ENCODE data around the gene ABCC1. TPM values are rescaled to one million over a fixed set of nuclear protein-coding genes. Genes with fewer than 3 reads are reported as not detected.

Gene ABCC1
- total RNA-seq, 6 experiments from 2014 or later: 49.3 to 63.6 (median 57.1) TPM

DNA sequence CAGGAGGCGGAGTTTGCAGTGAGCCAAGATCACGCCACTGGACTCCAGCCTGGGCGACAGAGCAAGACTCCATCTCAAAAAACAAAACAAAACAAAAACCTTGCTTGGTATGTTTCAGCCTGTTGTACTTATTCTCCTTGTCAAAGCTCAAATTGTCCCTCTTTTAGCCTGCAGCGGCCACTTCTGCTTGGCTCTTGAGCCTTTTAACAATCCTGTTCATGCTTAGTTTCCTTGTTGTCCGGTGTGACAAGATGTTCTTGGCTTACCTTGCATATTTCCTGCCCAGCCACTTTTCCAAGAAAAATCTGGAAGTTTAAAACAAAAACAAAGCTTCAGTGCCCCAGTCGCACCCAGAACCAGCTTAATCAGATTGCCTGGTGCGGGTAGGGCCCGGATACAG is 81.0 kb downstream of the ABCC1 start:
- peaks cover 5% of the 10 kb centered on the region; the same call in 1 of the 2 replicates for H3K27me3 Mint-ChIP-seq (ENCODE audit: insufficient read depth)
- DNase-seq: no peak
- no peak for TF ChIP-seq CTCF (IDR thresholded peaks at IDR 0.05)
- H3K9me3 Mint-ChIP-seq: no peaks in the 10 kb centered on the region
- peaks cover 28% of the 10 kb centered on the region for H3K36me3 Mint-ChIP-seq (ENCODE audit: low read depth)
- H3K4me3 Mint-ChIP-seq: no peak overlapping the region
- H3K4me1 Mint-ChIP-seq (ENCODE audit: low read depth): peaks cover 42% of the 10 kb centered on the region
- no peak overlapping the region for H3K27ac Mint-ChIP-seq

DNA sequence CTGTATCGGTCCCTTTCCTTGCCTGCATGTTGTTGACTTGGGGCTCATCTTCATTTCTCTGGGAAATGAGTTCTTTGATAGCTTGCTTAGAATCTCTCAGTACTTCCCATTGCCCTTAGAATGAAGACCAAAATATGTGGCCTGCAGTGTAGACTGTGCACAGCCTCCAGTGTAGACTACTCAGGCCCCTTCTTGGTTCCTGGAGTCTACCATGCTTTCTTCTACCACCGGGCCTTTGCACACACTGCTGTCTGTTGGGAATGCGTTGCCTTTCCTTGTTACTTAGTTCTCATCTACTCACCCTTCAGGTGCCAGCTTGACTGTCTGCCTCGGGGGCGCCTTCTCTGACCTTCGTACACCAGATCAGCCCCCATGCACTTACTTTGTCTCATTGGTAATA is 82.0 kb downstream of the ABCC1 start:
- DNase-seq: no peak
- no peak overlapping the region for H3K27ac Mint-ChIP-seq

GRCh38 chr16:16032271-16032979 is 83.0 kb downstream of the ABCC1 start:
- H3K9me3 Mint-ChIP-seq: no peaks in the 10 kb centered on the region
- no peak overlapping the region for H3K4me3 Mint-ChIP-seq
- H3K36me3 Mint-ChIP-seq (ENCODE audit: low read depth): peaks cover 32% of the 10 kb centered on the region
- no peak for TF ChIP-seq CTCF (IDR thresholded peaks at IDR 0.05)
- H3K27me3 Mint-ChIP-seq (ENCODE audit: insufficient read depth): peaks cover 5% of the 10 kb centered on the region; the same call in 1 of the 2 replicates
- H3K4me1 Mint-ChIP-seq (ENCODE audit: low read depth): peaks cover 28% of the 10 kb centered on the region
- DNase-seq: no peak
- H3K27ac Mint-ChIP-seq: no peak overlapping the region

More for the DNA sequence above, 82.0 kb downstream of the ABCC1 start:
- Mint-ChIP-seq H3K27me3 (ENCODE audit: insufficient read depth) (peaks cover 5% of the 10 kb centered on the region; the same call in 1 of the 2 replicates), H3K4me1 (ENCODE audit: low read depth) (peaks cover 32% of the 10 kb centered on the region), H3K9me3 (no peaks in the 10 kb centered on the region), H3K36me3 (ENCODE audit: low read depth) (peaks cover 28% of the 10 kb centered on the region), H3K4me3 (no peak overlapping the region)
- no peak for TF ChIP-seq CTCF (IDR thresholded peaks at IDR 0.05)

- H3K36me3 Mint-ChIP-seq (ENCODE audit: low read depth): peaks cover 40% of the 10 kb centered on the region
Observed at GRCh38 chr16:16033208-16033717, 83.8 kb downstream of the ABCC1 start.

DNA sequence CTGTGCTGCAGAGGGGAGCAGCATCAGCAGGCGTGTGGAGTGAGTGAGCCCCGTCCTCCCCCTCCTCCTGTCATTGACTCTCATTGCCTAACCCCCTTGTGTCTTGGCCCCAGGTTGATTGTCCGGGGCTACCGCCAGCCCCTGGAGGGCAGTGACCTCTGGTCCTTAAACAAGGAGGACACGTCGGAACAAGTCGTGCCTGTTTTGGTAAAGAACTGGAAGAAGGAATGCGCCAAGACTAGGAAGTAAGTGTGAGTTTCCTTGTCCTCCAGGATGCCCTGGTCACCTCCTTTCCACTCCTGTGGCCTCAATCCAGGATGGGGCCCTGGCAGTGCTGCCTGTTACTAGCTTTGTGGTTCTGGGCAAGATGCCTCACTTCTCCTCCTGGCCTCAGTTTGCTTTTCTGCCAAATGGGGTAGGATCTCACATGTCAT is 87.0 kb downstream of the ABCC1 start:
- Mint-ChIP-seq H3K27me3 (ENCODE audit: insufficient read depth) (peaks cover under 1% of the 10 kb centered on the region), H3K27ac (no peak overlapping the region), H3K9me3 (no peaks in the 10 kb centered on the region), H3K36me3 (ENCODE audit: low read depth) (peaks cover 39% of the 10 kb centered on the region), H3K4me3 (no peak overlapping the region), H3K4me1 (ENCODE audit: low read depth) (peaks cover 12% of the 10 kb centered on the region)
- TF ChIP-seq CTCF (IDR thresholded peaks at IDR 0.05): no peak
- DNase-seq: no peak

More at GRCh38 chr16:16033208-16033717, 83.8 kb downstream of the ABCC1 start:
- Mint-ChIP-seq H3K9me3 (no peaks in the 10 kb centered on the region), H3K27ac (no peak overlapping the region), H3K4me3 (no peak overlapping the region), H3K27me3 (ENCODE audit: insufficient read depth) (peaks cover 5% of the 10 kb centered on the region; the same call in 1 of the 2 replicates), H3K4me1 (ENCODE audit: low read depth) (peaks cover 28% of the 10 kb centered on the region)
- no peak for TF ChIP-seq CTCF (IDR thresholded peaks at IDR 0.05)
- no peak for DNase-seq
